K562 (cell line): ENCODE results near the gene FRMD5. TPM values are rescaled to one million over a fixed set of nuclear protein-coding genes. Genes with fewer than 3 reads are reported as not detected.

Experiments
- ARID1B ChIP-seq: fragments of 450-650 bp; IDR thresholded peaks from 2 replicates; pipeline ENCODE4 v1.6.1; 2016; ENCODE audit warnings: antibody characterized with exemption, mild to moderate bottlenecking, inconsistent platforms
- ATF3 ChIP-seq, 2 experiments: fragments of 450-650 bp in 1 of 2; sonication (generic) in 1 of 2; formaldehyde crosslinking in 1 of 2; IDR thresholded peaks in 1 of 2; conservative IDR thresholded peaks in 1 of 2; 2 replicates each; pipeline versions ENCODE4 v1.6.1 to v1.8.1; 2016 to 2023; ENCODE audit warnings: mild to moderate bottlenecking in 2 of 2, moderate library complexity in 2 of 2, inconsistent platforms in 1 of 2, missing genetic modification reagents in 1 of 2
- CEBPB ChIP-seq: fragments of 450-650 bp; IDR thresholded peaks from 2 replicates; pipeline ENCODE4 v1.6.1; 2016; ENCODE audit warnings: missing genetic modification characterization, missing compliant biosample characterization
- CSDE1 ChIP-seq, 2 experiments: fragments of 450-650 bp; IDR thresholded peaks; 2 replicates each; pipeline ENCODE4 v1.6.1; 2016; ENCODE audit warnings: mild to moderate bottlenecking in 1 of 2
- DEAF1 ChIP-seq: fragments of 450-650 bp; formaldehyde crosslinking; IDR thresholded peaks from 2 replicates; pipeline ENCODE4 v1.4.0; 2020; ENCODE audit warnings: mild to moderate bottlenecking, moderate library complexity
- HEY1 ChIP-seq: fragments of 250-450 bp; sonication (Bioruptor Pico); IDR thresholded peaks from 2 replicates; pipeline ENCODE4 v1.5.0; 2020; ENCODE audit warnings: mild to moderate bottlenecking, moderate library complexity, borderline replicate concordance
- HNRNPLL ChIP-seq: fragments of 200-400 bp; formaldehyde crosslinking; IDR thresholded peaks from 2 replicates; pipeline ENCODE4 v1.6.1; 2017; ENCODE audit warnings: low read length, low read depth, mild to moderate bottlenecking; ENCODE audit not compliant: poor library complexity, severe bottlenecking
- ILF3 ChIP-seq: fragments of 450-650 bp; IDR thresholded peaks from 2 replicates; pipeline ENCODE4 v1.6.1; 2018; ENCODE audit warnings: antibody characterized with exemption, mild to moderate bottlenecking, moderate library complexity, borderline replicate concordance
- KAT2B ChIP-seq: IDR thresholded peaks from one replicate; pipeline ENCODE4 v1.6.1; 2012; ENCODE audit warnings: low read depth, mild to moderate bottlenecking, control low read depth, inconsistent platforms, low read length, moderate library complexity
- L3MBTL2 ChIP-seq: fragments of 450-650 bp; IDR thresholded peaks from 2 replicates; pipeline ENCODE4 v1.6.1; 2016; ENCODE audit warnings: mild to moderate bottlenecking, moderate library complexity
- MED1 ChIP-seq: sonication (generic); formaldehyde crosslinking; IDR thresholded peaks from 2 replicates; pipeline ENCODE4 v1.8.1; 2023; ENCODE audit warnings: missing genetic modification reagents, borderline replicate concordance
- MYNN ChIP-seq, 2 experiments: sonication (generic); formaldehyde crosslinking in 1 of 2; IDR thresholded peaks; 2 replicates each; pipeline versions ENCODE4 v1.5.0 to v1.6.1; 2016 to 2020; ENCODE audit warnings: antibody characterized with exemption in 1 of 2, missing genetic modification reagents in 1 of 2
- NCOA2 ChIP-seq, 2 experiments: fragments of 450-650 bp; IDR thresholded peaks; 2 replicates each; pipeline ENCODE4 v1.6.1; 2018; ENCODE audit warnings: mild to moderate bottlenecking in 2 of 2, moderate library complexity in 1 of 2; ENCODE audit not compliant: partially characterized antibody in 2 of 2
- POU5F1 ChIP-seq: fragments of 150-350 bp; IDR thresholded peaks from 2 replicates; pipeline ENCODE4 v1.6.1; 2014; ENCODE audit warnings: borderline replicate concordance, low read length, low read depth, mild to moderate bottlenecking; ENCODE audit not compliant: partially characterized antibody
- THAP12 ChIP-seq: fragments of 250-450 bp; sonication (Bioruptor Pico); IDR thresholded peaks from 2 replicates; pipeline ENCODE4 v1.9.0; 2021; ENCODE audit warnings: mild to moderate bottlenecking, inconsistent platforms
- XRCC3 ChIP-seq: fragments of 450-650 bp; IDR thresholded peaks from 2 replicates; pipeline ENCODE4 v1.6.1; 2017; ENCODE audit warnings: mild to moderate bottlenecking, moderate library complexity
- ZNF551 ChIP-seq: fragments of 250-450 bp; sonication (Bioruptor Pico); IDR thresholded peaks from 2 replicates; pipeline ENCODE4 v1.5.0; 2021; ENCODE audit warnings: mild to moderate bottlenecking, moderate library complexity
- ZNF57 ChIP-seq: fragments of 450-650 bp; formaldehyde crosslinking; IDR thresholded peaks from 2 replicates; pipeline ENCODE4 v1.4.0; 2020; ENCODE audit warnings: mild to moderate bottlenecking, moderate library complexity
- ZNF639 ChIP-seq, 2 experiments: fragments of 200-800 bp in 1 of 2; sonication (Bioruptor generic) in 1 of 2; sonication (generic) in 1 of 2; formaldehyde crosslinking in 1 of 2; IDR thresholded peaks in 1 of 2; conservative IDR thresholded peaks in 1 of 2; 2 replicates each; pipeline versions ENCODE4 v1.5.0 to v1.6.1; 2016 to 2020; ENCODE audit warnings: missing compliant biosample characterization in 1 of 2, missing genetic modification characterization in 1 of 2, missing genetic modification reagents in 1 of 2
- polyA plus RNA-seq, 8 experiments: library from polyadenylated mRNA; depleted of rRNA in 4 of 8; stranded (reverse) in 5 of 8; unstranded in 3 of 8; fragments of >200 nt; fragmentation: Nextera tagmentation in 2 of 8; fragmentation: Illumina TruSeq in 1 of 8; extraction: Ambion mirVana in 2 of 8; extraction: Trizol in 1 of 8; gene quantifications; 2 replicates each; pipeline versions ENCODE4 v1.2.1 to v1.2.3, GENCODE V29; 2011 to 2014; ENCODE audit warnings: inconsistent platforms in 1 of 8, missing spikeins in 1 of 8
- total RNA-seq, 7 experiments: library from RNA; depleted of rRNA in 6 of 7; stranded (reverse); fragments of >200 nt in 6 of 7; fragmentation: Illumina TruSeq in 2 of 7; extraction: Trizol in 2 of 7; gene quantifications; 2 replicates each; pipeline versions ENCODE4 v1.2.1 to v1.2.3, GENCODE V29; 2011 to 2021; ENCODE audit warnings: low replicate concordance in 1 of 7

Gene FRMD5
- total and polyA plus RNA-seq, 9 of the 15 experiments (the other 6 are each of a cell fraction or from before 2014, with no cell fraction given): 0.13 to 0.38 TPM; not detected in 7

GRCh38 chr15:43824302-43825246 lies 370.5 kb downstream of the FRMD5 start, which contains the start of gene MFAP1 (continued):
- no peak for TF ChIP-seq ATF3 (IDR thresholded peaks at IDR 0.05)
- TF ChIP-seq ATF3 (CRISPR knock-in tag; conservative IDR thresholded peaks at IDR 0.05): peak; percentile 67; the same call in 1 of the 2 replicates
- TF ChIP-seq MED1 (CRISPR knock-in tag): no peak
- TF ChIP-seq XRCC3: no peak
- TF ChIP-seq L3MBTL2: peak; percentile 100
- no peak for TF ChIP-seq NCOA2 (IDR thresholded peaks at IDR 0.05; ENCODE audit: partially characterized antibody in 2 of 2)
- peak in 1 of 2 experiments; percentile 68; a peak in 2 of 4 replicates for TF ChIP-seq ZNF639 (CRISPR knock-in tag; conservative IDR thresholded peaks at IDR 0.05 in 1 of 2, IDR thresholded peaks at IDR 0.05 in 1 of 2)
- TF ChIP-seq CSDE1 (IDR thresholded peaks at IDR 0.05): 0 out of 4 replicates have a peak, but pooled peaks of 1 of the 2 experiments have one; percentile 12
- TF ChIP-seq DEAF1 (CRISPR knock-in tag): no peak
- no peak for TF ChIP-seq ZNF57 (CRISPR knock-in tag)
- TF ChIP-seq HNRNPLL: no peak
- no peak; the same call in 1 of the 2 replicates for TF ChIP-seq ILF3
- peak; percentile 34; the same call in 1 of the 2 replicates for TF ChIP-seq ARID1B
- TF ChIP-seq HEY1 (CRISPR knock-in tag): no peak
- no peak for TF ChIP-seq KAT2B
- peak; percentile 47; the same call in 1 of the 2 replicates for TF ChIP-seq CEBPB (tag)
- TF ChIP-seq POU5F1: no peak
- peak; percentile 68; the same call in 1 of the 2 replicates for TF ChIP-seq THAP12 (CRISPR knock-in tag)
- no peak for TF ChIP-seq ZNF551 (CRISPR knock-in tag)
- TF ChIP-seq MYNN (IDR thresholded peaks at IDR 0.05): 0 out of 2 replicates have a peak, but pooled peaks have one; percentile 32
- no peak for TF ChIP-seq MYNN (CRISPR knock-in tag; IDR thresholded peaks at IDR 0.05)
